NCI-H2107 (cell line): ENCODE data around the gene TMEM163.

Source experiments
- DNase-seq: peaks from one replicate; lab custom pipeline; 2025; lab: John Stamatoyannopoulos, UW

TMEM163 gene

GRCh38 chr2:134433469-134433868 is 285.3 kb downstream of the TMEM163 start:
- DNase-seq, result no peak

- no peak for DNase-seq
Observed at GRCh38 chr2:134432435-134432883, 286.3 kb downstream of the TMEM163 start.

GRCh38 chr2:134431838-134432434 is 286.9 kb downstream of the TMEM163 start:
- DNase-seq, result no peak

GRCh38 chr2:134429886-134430285 is 288.9 kb downstream of the TMEM163 start:
- no peak for DNase-seq

GRCh38 chr2:134426721-134427120 is 292.1 kb downstream of the TMEM163 start:
- DNase-seq, result no peak

- no peak for DNase-seq
Observed at GRCh38 chr2:134425724-134426496, 292.9 kb downstream of the TMEM163 start.

- DNase-seq, result no peak
Observed at GRCh38 chr2:134421556-134422328, 297.1 kb downstream of the TMEM163 start.

GRCh38 chr2:134420920-134421319 is 297.9 kb downstream of the TMEM163 start:
- no peak for DNase-seq

- DNase-seq, result no peak
Observed at GRCh38 chr2:134420259-134420658, 298.5 kb downstream of the TMEM163 start.

GRCh38 chr2:134417968-134418582 is 300.7 kb downstream of the TMEM163 start:
- DNase-seq, result no peak

GRCh38 chr2:134416637-134417036 is 302.2 kb downstream of the TMEM163 start:
- no peak for DNase-seq

- DNase-seq, result no peak
Observed at GRCh38 chr2:134416018-134416417, 302.8 kb downstream of the TMEM163 start.

GRCh38 chr2:134413912-134414311 is 304.9 kb downstream of the TMEM163 start:
- no peak for DNase-seq

- no peak for DNase-seq
Observed at GRCh38 chr2:134413430-134413829, 305.4 kb downstream of the TMEM163 start.

GRCh38 chr2:134412639-134412999 is 306.2 kb downstream of the TMEM163 start:
- DNase-seq, result no peak

GRCh38 chr2:134411828-134412638 is 306.8 kb downstream of the TMEM163 start:
- peak; percentile 70 for DNase-seq

- no peak for DNase-seq
Observed at GRCh38 chr2:134411279-134411827, 307.4 kb downstream of the TMEM163 start.

- no peak for DNase-seq
Observed at GRCh38 chr2:134410831-134411231, 308.0 kb downstream of the TMEM163 start.

- DNase-seq, result no peak
Observed at GRCh38 chr2:134410006-134410405, 308.8 kb downstream of the TMEM163 start.

- DNase-seq, result no peak
Observed at GRCh38 chr2:134408791-134409190, 310.0 kb downstream of the TMEM163 start.

- DNase-seq, result no peak
Observed at GRCh38 chr2:134408386-134408785, 310.4 kb downstream of the TMEM163 start.
